Liver (tissue), 9 donors: ENCODE results near the gene EXOSC10. TPM values are rescaled to one million over a fixed set of nuclear protein-coding genes. Genes with fewer than 3 reads are reported as not detected.
"Not testable (repeated sequence)": the region's sequence is repeated elsewhere in the genome, so short reads cannot be mapped to it uniquely, and the experiment has no call there.

Experiments used
- DNase-seq: peaks from one replicate; pipeline ENCODE4 v3.0.0-alpha.2; 2017; ENCODE audit warnings: low spot score
- H3K27ac ChIP-seq, 2 donors: one replicate each; pipeline ENCODE4 v1.7.0; 2013; ENCODE audit warnings: inconsistent platforms in 2 of 2, low read length in 2 of 2, control low read depth in 1 of 2, low read depth in 1 of 2, mild to moderate bottlenecking in 1 of 2
- H3K27me3 ChIP-seq, 4 donors: one replicate each; pipeline versions ENCODE4 v1.6.1 to v1.7.0; 2013; ENCODE audit warnings: low read length in 3 of 4, inconsistent platforms in 1 of 4, mild to moderate bottlenecking in 1 of 4, moderate library complexity in 1 of 4; ENCODE audit not compliant: control insufficient read depth in 4 of 4, insufficient read depth in 4 of 4
- H3K36me3 ChIP-seq, 4 donors: one replicate each; pipeline versions ENCODE4 v1.6.1 to v1.7.0; 2013; ENCODE audit warnings: low read length in 3 of 4, mild to moderate bottlenecking in 3 of 4, low read depth in 1 of 4, moderate library complexity in 1 of 4; ENCODE audit not compliant: control insufficient read depth in 4 of 4, insufficient read depth in 3 of 4
- H3K4me1 ChIP-seq, 4 donors: one replicate each; pipeline versions ENCODE4 v1.6.1 to v1.7.0; 2013; ENCODE audit warnings: low read length in 3 of 4, mild to moderate bottlenecking in 3 of 4, moderate library complexity in 1 of 4; ENCODE audit not compliant: control insufficient read depth in 4 of 4, insufficient read depth in 4 of 4
- H3K4me3 ChIP-seq, 3 donors: one replicate each; pipeline versions ENCODE4 v1.6.1 to v1.7.0; 2013; ENCODE audit warnings: low read length in 3 of 3, control low read depth in 1 of 3, low read depth in 1 of 3, mild to moderate bottlenecking in 1 of 3
- H3K9ac ChIP-seq, 2 donors: one replicate each; pipeline ENCODE4 v1.7.0; 2013; ENCODE audit warnings: low read length in 2 of 2, mild to moderate bottlenecking in 2 of 2, moderate library complexity in 2 of 2, control low read depth in 1 of 2, low read depth in 1 of 2
- H3K9me3 ChIP-seq, 4 donors: one replicate each; pipeline versions ENCODE4 v1.6.1 to v1.7.0; 2013; ENCODE audit warnings: low read length in 3 of 4; ENCODE audit not compliant: control insufficient read depth in 4 of 4
- ATF3 ChIP-seq: IDR thresholded peaks from 2 replicates; pipeline ENCODE4 v1.6.1; 2016; ENCODE audit warnings: antibody characterized with exemption
- CTCF ChIP-seq: fragments of 150-350 bp; IDR thresholded peaks from 2 replicates; pipeline ENCODE4 v1.5.1; 2017; ENCODE audit warnings: improper control_type of control experiment, low read depth, low read length; ENCODE audit not compliant: missing input control
- FOXA1 ChIP-seq: IDR thresholded peaks from 2 replicates; pipeline ENCODE4 v1.6.1; 2016; ENCODE audit warnings: antibody characterized with exemption
- FOXA2 ChIP-seq: IDR thresholded peaks from 2 replicates; pipeline ENCODE4 v1.6.1; 2016; ENCODE audit warnings: antibody characterized with exemption
- GABPA ChIP-seq, 2 donors: IDR thresholded peaks in 1 of 2; conservative IDR thresholded peaks in 1 of 2; 2 replicates each; pipeline ENCODE4 v1.6.1; 2016; ENCODE audit warnings: antibody characterized with exemption in 2 of 2, mild to moderate bottlenecking in 1 of 2, moderate library complexity in 1 of 2
- HNF4G ChIP-seq: IDR thresholded peaks from 2 replicates; pipeline ENCODE4 v1.6.1; 2016; ENCODE audit warnings: antibody characterized with exemption
- JUND ChIP-seq, 2 donors: IDR thresholded peaks; 2 replicates each; pipeline ENCODE4 v1.6.1; 2016; ENCODE audit warnings: antibody characterized with exemption in 2 of 2
- MAX ChIP-seq: IDR thresholded peaks from 2 replicates; pipeline ENCODE4 v1.6.1; 2016; ENCODE audit warnings: antibody characterized with exemption
- NR2F2 ChIP-seq: IDR thresholded peaks from 2 replicates; pipeline ENCODE4 v1.6.1; 2016; ENCODE audit warnings: antibody characterized with exemption
- RAD21 ChIP-seq, 2 donors: IDR thresholded peaks; 2 replicates each; pipeline ENCODE4 v1.6.1; 2016; ENCODE audit warnings: antibody characterized with exemption in 2 of 2, mild to moderate bottlenecking in 2 of 2
- REST ChIP-seq: IDR thresholded peaks from 2 replicates; pipeline ENCODE4 v1.6.1; 2016; ENCODE audit warnings: antibody characterized with exemption, mild to moderate bottlenecking
- RXRA ChIP-seq, 2 donors: IDR thresholded peaks; 2 replicates each; pipeline ENCODE4 v1.6.1; 2017 to 2018; ENCODE audit warnings: antibody characterized with exemption in 2 of 2, mild to moderate bottlenecking in 1 of 2
- SP1 ChIP-seq: IDR thresholded peaks from 2 replicates; pipeline ENCODE4 v1.6.1; 2018; ENCODE audit warnings: antibody characterized with exemption, mild to moderate bottlenecking
- TAF1 ChIP-seq: conservative IDR thresholded peaks from 2 replicates; pipeline ENCODE4 v1.6.1; 2016; ENCODE audit warnings: antibody characterized with exemption, mild to moderate bottlenecking
- YY1 ChIP-seq: IDR thresholded peaks from 2 replicates; pipeline ENCODE4 v1.6.1; 2016; ENCODE audit warnings: antibody characterized with exemption, mild to moderate bottlenecking
- ZBTB33 ChIP-seq: IDR thresholded peaks from 2 replicates; pipeline ENCODE4 v1.6.1; 2016; ENCODE audit warnings: antibody characterized with exemption
- WGBS: extraction: QIAGEN DNeasy Blood & Tissue Kit; methylation state at CpG from one replicate; pipeline ENCODE4 v1.1.7; 2013; 5-methylcytosine and 5-hydroxymethylcytosine counted together
- polyA plus RNA-seq, 2 donors: library from polyadenylated mRNA; stranded (reverse) in 1 of 2; unstranded in 1 of 2; fragments of 200-250 nt in 1 of 2; fragments of >200 nt in 1 of 2; fragmentation: Nextera tagmentation in 1 of 2; extraction: Ambion mirVana in 1 of 2; gene quantifications; one replicate each; pipeline versions ENCODE4 v1.2.1 to v1.2.3, GENCODE V29; 2013 to 2015
- total RNA-seq, 2 donors: library from RNA; depleted of rRNA; stranded (reverse); fragments of >200 nt; gene quantifications; one replicate each; pipeline ENCODE4 v1.2.3, GENCODE V29; 2014
- donor health status: healthy.
- donor health status: healthy.
- donor health status: healthy.
- donor health status: healthy.
- donor health status: healthy.

EXOSC10 gene
- total and polyA plus RNA-seq, 4 donors: 11.3 to 29.2 (median 20.9) TPM

- no peak for DNase-seq
- Histone ChIP-seq H3K4me3 (no peak overlapping the region), H3K9ac (no peak overlapping the region), H3K4me1 (peaks cover 2 to 10% (median 8%) of the 10 kb centered on the region in 4 donors), H3K9me3 (no peaks in the 10 kb centered on the region), H3K27ac (no peak overlapping the region), H3K27me3 (no peaks in the 10 kb centered on the region), H3K36me3 (peaks cover 12 to 67% (median 36%) of the 10 kb centered on the region in 4 donors)
- TF ChIP-seq REST (no peak), FOXA1 (no peak), JUND (IDR thresholded peaks at IDR 0.05) (no peak), NR2F2 (no peak), GABPA (IDR thresholded peaks at IDR 0.05 in 1 of 2, conservative IDR thresholded peaks at IDR 0.05 in 1 of 2) (no peak)
Observed at GRCh38 chr1:11041048-11041447, 58.6 kb downstream of the EXOSC10 start.

- peaks cover 8 to 73% (median 42%) of the 10 kb centered on the region in 4 donors for H3K36me3 ChIP-seq
- H3K4me1 ChIP-seq, H3K9me3 ChIP-seq, H3K27ac ChIP-seq, H3K9ac ChIP-seq, H3K27me3 ChIP-seq, DNase-seq, H3K4me3 ChIP-seq: not testable (repeated sequence)
- 95% methylated on average over 7 of the region's 7 CpGs for WGBS
Observed at GRCh38 chr1:11040105-11040429, 59.6 kb downstream of the EXOSC10 start.

GRCh38 chr1:11039351-11040104 is 60.1 kb downstream of the EXOSC10 start:
- DNase-seq: no peak
- Histone ChIP-seq H3K4me1 (no peaks in the 10 kb centered on the region), H3K36me3 (peaks cover 6 to 76% (median 43%) of the 10 kb centered on the region in 4 donors), H3K27me3 (no peaks in the 10 kb centered on the region), H3K27ac (no peak overlapping the region), H3K4me3 (no peak overlapping the region), H3K9ac (no peak overlapping the region), H3K9me3 (no peaks in the 10 kb centered on the region)
- 86% methylated on average over 2 of the region's 2 CpGs for WGBS
- TF ChIP-seq CTCF: no peak
- no peak for TF ChIP-seq JUND (IDR thresholded peaks at IDR 0.05)
- no peak for TF ChIP-seq GABPA (IDR thresholded peaks at IDR 0.05 in 1 of 2, conservative IDR thresholded peaks at IDR 0.05 in 1 of 2)
- no peak for TF ChIP-seq MAX
- no peak for TF ChIP-seq ZBTB33
- TF ChIP-seq ATF3: no peak
- TF ChIP-seq REST: no peak
- no peak for TF ChIP-seq RAD21 (IDR thresholded peaks at IDR 0.05)
- TF ChIP-seq FOXA2: no peak
- no peak for TF ChIP-seq SP1
- TF ChIP-seq HNF4G: no peak
- TF ChIP-seq YY1: no peak
- TF ChIP-seq RXRA (IDR thresholded peaks at IDR 0.05): no peak
- no peak for TF ChIP-seq TAF1
